GM18858 (cell line): ENCODE results near the gene TMCO2.
"Not testable (repeated sequence)": the region's sequence is repeated elsewhere in the genome, so short reads cannot be mapped to it uniquely, and the experiment has no call there.

Experiments
- ATAC-seq: cut with Tn5 transposase; IDR thresholded peaks from one replicate; pipeline ENCODE4 v1.9.1; 2021; ENCODE audit not compliant: unreplicated experiment

The TMCO2 gene

GRCh38 chr1:40247655-40248054 is at the start of gene TMCO2:
TSS of gene TMCO2 (plus strand) at chr1:40247937. CDS start at chr1:40247994, 57 bp downstream.
- ATAC-seq: no peak

- ATAC-seq: no peak
Measured at GRCh38 chr1:40199126-40199525, 48.6 kb upstream of the TMCO2 start.

DNA sequence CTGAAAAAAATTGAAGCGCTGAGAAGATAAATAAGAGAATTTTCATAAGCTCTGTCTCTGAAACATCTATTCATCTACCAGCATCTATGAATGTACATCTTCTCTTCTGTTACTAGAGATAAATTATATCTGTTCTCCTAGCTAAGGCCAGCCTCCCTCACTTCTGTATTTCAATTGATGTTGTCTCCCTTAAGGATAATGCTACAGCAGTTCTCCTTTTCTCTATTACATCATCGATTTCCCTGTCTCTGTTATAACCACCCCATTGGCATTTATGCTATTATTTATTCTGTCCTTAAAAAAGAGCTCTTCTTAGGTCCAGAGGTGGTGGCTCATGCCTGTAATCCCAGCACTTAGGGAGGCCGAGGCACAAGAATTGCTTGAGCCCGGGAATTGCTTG is 42.9 kb upstream of the TMCO2 start:
- ATAC-seq: no peak

- no peak for ATAC-seq
Measured at GRCh38 chr1:40210511-40211204, 37.1 kb upstream of the TMCO2 start.

DNA sequence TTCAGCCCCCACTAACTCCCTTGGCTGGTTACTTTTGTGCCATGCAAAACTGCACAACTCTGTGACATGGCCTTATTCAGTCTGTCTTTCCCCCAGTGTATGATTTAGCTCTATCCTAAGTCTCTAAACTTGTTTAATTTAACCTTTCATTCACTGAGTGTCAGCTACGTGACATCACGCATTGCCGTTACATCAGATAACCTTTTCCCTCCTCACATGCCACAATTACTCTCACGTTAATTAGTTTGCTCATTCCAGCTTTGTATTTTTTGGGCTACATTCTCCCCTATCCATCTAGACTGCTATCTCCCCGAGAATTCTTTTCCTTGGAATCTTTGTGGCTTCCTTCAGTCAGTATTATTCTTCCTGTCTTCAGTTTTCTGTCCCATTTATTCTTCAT is 29.4 kb upstream of the TMCO2 start:
- no peak for ATAC-seq

GRCh38 chr1:40221471-40221905 is 26.2 kb upstream of the TMCO2 start:
- not testable (repeated sequence) for ATAC-seq

DNA sequence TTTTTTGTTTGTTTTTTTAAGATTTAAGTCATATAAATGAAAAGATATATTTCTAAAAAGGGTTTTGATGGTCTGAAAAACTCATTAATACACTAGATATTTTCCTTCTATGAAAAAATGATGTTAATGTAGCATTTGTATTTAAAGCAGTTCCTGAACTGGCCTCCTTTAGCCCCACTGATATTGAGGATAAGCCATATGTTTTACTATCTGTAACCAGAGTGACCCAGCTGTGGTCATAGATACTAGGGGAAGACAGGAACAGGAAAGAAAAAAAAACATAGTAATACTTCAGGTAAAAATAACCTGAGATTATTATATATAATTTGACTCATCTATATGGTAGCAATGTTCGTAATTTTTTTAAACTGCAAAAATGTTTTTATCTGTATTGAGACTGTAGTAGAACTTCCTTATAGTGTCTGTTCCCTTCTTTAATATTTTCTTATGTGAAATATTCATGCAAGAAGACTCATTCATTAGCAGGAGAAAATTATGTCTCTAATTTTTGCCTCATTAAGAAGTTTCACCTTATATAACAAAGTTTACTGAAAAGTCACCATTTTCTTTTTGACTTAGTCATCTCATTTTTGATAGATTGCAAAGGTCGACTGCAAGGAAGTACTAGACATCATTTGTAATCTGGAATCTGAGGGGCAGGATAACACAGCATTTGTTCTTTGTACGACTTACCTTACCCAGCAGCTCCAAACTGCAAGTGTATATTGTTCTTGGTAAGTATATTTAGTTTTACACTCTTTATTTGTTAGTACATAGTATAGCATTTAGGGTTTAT is 25.6 kb upstream of the TMCO2 start:
- ATAC-seq: no peak

GRCh38 chr1:40224040-40224439 is 23.7 kb upstream of the TMCO2 start:
- no peak for ATAC-seq

DNA sequence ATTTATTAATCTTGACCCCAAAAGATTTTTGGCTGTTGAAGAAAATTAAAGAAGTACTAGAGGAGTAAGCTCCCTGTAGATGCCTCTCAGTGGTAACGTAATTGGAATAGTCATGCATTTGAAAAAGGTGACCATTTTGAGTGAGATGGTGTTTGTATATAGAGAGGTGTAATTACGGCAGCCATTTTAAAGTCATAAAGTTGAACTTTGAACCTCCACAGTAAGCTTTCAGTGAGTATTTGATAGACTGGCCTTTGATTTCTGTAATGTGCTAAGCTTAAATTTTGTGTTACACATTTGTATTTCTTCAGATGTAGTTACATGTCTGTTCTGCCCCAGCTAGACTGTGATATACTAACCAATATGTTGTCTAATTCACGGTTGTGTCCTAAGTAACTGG is 21.5 kb upstream of the TMCO2 start:
- ATAC-seq: no peak

DNA sequence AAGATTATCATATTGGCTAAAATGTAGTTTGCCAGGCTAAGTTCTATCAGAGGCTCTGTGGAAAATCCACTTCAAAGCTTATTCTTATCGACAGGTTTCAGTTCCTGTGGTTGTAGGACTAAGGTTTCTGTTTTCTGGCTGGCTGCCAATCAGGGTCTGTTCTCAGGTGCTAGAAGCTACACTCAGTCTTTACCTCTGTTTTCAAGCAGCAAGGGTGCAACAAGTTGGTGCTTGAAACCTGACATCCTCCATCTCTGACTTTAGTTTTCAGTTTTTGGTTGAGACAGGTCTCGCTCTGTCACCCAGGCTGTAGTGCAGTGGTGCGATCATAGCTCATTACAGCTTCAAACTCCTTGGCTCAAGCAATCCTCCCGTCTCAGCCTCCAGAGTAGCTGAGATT is 15.3 kb upstream of the TMCO2 start:
- ATAC-seq: peak; percentile 89

- no peak for ATAC-seq
Measured at GRCh38 chr1:40239626-40240025, 8.1 kb upstream of the TMCO2 start.

DNA sequence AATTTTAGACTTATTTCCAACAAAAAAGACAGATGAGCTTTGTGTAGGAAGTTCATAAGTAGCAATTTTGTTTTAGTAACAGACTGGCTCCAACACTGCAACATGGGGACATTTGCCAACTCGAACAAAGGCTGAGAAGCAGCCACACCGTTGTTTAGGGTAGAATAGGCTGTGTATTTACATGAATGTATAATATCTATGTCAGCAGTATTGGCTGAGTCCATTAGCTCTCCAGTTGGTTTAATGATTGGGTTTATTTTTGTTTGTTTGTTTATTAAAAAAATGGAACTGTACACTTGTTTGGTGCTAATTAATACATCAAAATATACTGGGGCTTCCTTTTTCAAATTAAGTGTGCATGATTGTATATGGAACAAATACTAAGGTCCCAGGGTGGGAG is 7.3 kb upstream of the TMCO2 start:
- ATAC-seq: no peak

DNA sequence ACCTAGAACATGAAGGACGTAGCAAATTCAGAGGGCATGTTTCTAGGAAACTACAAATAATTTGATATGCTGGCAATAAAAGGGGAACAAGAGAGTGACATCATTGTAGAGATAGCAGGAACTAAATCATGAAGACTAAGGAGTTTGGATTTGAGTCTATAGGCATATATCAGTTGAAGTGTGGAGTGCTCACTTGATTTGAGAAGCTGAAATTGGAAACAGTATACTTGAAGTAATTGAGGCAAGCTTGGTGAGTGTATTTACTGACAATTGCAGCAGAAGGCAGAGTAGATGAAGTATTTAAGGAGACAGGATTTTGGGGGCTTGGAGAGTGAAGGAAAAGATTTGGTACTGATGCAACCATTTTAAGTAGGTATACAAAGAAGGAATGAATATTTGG is 6.4 kb upstream of the TMCO2 start:
- peak; percentile 15 for ATAC-seq

DNA sequence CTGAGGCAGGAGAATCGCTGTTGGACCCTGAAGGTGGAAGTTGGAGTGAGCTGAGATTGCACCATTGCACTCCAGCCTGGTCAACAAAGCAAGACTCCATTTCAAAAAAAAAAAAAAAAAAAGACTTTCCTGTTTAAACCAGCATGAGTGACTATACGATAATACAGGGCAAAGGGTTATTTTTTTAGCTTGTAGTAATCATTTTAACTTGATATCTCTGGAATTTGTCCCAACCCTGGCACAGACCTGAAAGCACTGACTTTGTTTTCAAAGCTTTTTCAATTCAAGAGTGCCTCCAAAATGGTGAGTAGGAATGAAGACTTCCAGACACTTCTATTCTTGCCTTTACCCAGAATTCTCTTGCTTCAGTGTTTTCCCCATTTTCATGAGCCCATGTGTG is 4.4 kb upstream of the TMCO2 start:
- ATAC-seq: no peak

DNA sequence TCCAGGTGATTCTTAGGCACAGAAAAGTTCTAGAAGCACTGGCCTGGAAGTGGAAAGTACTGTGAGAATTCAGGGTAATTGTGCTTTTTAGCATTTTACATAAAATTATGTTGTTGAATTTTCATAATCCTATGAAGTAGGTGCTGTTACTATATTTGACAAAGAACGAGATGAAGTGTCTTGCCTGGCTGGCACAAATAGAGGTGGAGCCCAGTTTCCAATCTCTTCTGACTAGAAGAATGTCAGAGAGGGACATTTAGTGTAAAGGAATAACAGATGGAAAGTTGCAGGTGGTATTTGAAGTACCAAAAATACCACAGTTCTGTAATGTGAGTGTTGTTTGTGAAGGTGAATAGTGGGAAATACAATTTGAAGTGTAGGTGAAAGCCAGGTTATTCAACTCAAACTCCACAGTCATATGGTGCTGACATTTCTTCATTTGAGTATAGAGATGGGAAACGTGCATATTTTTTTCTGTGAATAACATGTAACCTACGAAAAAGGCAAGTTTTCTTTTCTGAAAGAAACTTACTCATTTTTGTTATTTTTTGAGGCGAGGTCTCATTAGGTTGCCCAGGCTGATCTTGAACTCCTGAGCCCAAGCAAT is 3.5 kb upstream of the TMCO2 start:
- ATAC-seq: no peak

DNA sequence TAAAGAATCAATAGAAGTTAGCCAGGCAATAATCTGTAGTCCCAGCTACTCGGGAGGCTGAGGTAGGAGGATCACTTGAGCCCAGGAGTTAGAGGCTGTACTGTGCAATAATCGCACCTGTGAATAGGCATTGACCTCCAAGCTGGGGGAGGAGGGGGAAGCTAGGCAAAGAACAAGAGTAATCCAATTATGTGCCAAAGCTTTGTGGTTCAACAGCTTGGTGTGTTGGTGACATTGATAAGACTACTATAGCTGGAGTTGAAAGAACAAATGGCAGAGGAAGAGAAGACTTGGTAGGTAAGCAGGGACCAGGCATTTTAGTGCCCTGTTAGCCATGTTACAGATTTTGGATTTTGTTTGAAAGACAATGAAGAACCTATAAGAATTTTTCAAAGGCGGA is 2.1 kb upstream of the TMCO2 start:
- no peak for ATAC-seq

DNA sequence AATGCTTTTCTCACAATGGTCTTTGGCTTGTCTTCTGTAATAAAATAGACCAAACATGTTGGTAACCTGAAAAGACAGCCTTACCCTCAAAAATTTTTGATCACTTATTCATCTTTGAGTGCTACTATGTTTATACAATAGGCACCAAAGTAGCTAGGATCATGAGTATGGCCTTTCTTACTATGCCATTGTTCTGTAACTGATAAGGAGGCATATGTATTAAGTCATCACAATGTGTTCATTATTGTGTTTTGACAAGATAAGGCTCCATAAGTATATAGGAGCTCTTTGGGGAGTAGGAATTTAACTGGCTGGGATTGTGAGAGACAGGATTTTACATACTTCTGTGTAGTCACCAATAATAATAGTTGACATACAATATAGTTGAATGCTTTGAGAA is 675 bp downstream of the TMCO2 start:
- ATAC-seq: no peak

DNA sequence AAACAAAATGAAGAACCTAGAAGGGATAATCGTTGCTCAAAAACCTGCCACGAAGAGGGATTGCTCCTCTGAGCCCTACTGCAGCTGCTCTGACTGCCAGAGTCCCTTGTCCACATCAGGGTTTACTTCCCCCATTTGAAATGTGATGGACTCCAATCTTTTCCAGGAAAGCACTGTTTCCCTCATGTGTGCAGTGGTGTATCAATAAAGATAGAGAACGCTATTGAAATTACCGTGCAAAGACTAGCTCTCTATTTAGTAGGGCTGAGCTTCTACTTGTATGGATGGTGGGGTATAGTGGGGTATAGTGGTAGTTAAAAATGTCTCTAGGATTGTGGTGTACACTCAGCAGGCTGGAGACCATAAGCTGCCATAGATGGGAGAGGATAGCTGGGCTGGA is 3.7 kb downstream of the TMCO2 start:
- ATAC-seq: no peak

DNA sequence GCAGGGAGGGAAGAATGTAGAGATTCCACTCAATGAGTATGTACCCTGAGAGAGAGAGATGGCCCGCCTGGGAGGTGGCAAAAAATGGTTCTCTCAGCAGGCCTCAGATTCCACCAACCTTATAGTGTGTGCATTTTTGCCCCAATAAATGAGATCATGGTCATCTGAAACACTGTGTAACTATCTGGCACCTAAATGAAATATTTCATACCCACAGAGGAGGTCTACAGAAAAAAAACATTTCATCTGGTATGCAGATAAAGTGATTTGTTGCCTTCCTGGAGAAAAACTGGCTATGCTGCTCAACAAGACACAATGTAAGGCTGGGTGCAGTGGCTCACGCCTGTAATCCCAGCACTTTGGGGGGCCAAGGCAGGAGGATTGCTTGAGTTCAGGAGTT is 4.9 kb downstream of the TMCO2 start:
- no peak for ATAC-seq

DNA sequence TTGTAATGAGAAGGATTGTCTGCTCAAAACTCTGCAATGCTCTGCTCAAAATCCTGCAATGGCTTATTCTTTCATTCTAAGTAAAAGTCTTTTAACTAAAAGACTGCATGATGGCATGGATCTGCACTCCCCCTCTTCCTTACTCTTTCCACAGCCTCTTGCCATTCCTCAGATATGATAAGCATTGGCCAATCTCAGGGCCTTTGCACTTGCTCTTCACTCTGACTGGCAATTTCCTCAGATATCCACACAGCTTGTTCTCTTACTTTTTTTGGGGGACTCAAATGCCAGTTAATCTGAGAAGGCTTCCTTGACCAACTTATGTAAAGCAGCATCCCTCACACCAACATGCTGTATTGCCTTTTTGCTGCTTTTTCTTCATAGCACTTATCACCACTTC is 7.5 kb downstream of the TMCO2 start:
- ATAC-seq: no peak

DNA sequence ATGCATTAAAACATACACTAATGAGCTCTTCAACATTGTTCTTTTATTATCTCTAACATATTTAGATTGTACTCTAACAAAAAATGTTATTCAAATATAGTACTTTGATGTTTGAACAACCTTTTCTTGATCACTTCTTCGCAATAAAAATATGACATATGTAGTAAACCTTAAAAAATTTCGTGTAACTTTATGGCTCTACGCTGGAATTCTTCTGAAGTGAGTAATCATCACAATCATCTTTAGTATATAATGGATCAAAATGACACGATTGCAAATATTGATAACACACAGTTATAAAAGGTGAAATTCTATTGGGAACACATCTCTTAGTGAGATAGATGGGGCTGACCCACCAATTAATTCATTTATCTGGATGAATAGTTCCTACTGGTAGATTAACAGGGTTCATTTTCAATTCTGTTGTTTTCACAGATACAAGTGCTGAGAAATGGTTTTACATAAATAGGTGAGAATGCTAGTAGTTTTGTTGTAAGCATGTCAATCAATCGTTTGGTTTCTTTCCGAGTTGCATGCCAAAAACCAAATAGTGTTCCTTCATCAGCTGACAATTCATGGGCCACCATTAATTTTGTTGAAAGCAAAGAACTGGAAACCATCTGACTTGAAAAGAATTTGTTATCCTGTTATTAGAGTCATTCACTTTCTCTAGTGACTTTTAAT is 8.8 kb downstream of the TMCO2 start:
- ATAC-seq: no peak

DNA sequence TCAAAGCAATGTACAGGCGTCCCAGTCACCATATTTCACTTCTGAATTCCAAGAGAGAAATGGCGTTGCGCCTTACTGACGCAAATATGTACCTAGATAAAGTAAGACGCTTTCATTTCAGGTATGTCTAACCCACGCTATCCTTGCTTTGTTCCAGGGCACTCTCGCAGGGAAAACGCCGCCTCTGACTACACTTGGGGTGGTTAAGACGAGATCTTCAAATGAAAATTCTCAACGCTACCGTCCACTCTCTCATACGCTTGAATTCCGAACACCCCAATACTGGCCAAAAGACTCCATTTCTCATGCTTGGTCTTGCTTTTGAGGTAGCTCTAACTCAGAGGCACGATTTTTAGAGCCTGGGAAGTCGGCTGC is 9.6 kb downstream of the TMCO2 start:
- ATAC-seq: no peak
